ENCODE measurements around the gene BLMH. TPM values are rescaled to one million over a fixed set of nuclear protein-coding genes. Genes with fewer than 3 reads are reported as not detected.
A peak's percentile ranks its signal among the peaks of the same experiment; 100 is the strongest.

Gene BLMH
- polyA plus RNA-seq, 1 experiment: 20.3 TPM

DNA sequence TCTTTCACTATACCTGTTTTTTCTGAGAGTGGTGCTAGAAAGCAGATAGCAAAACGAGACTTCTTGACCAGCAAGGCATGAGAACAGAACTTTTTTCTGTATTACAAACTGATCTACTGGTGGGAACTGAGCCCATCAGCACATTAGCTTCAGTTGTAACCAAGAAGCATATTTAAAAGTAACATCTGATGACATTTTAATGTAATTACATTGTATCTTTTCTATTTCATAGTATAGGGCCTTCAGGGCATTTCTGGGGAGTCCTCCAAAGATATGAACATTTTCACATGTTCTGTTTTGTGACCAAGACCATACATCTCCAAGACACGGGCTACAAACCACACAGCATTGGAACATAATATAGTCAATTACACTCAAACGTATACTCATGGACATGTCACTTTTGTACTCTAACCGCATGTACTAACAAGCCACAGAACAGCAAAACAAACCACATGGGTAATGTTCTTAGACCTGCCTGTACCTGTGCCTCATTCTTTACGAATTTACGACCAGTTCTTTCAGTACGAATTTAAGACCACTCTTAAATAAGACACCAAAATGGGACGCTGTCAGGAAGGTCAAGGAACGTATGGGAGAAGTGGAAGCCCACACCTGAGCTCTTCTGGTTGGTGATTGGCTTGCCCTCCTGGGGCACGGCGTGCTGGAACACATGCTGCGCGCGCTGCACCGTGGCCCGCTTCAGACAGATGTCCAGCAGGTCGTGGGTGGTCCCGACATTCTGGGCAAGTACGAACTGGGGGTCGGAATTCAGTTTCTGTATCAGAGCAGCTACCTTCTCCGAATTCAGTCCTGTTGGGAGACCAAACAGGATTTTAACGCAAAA is 825 bp downstream of the BLMH start:
- DNase-seq (ENCODE audit: low read depth, low spot score): no peak
- CTCF ChIA-PET: interaction anchor here (0.8 to 2.1 kb wide), 6 partner anchors 16 to 186 kb away, joined by 3 to 6 read pairs (median 4); no protein-coding TSS in a partner anchor
- Histone ChIP-seq H3K27me3 (ENCODE audit: control insufficient read depth, insufficient read depth, low read length) (no peaks in the 10 kb centered on the region), H3K4me3 (ENCODE audit: low read depth, low read length) (peak overlapping the region; percentile 79), H3K27ac (ENCODE audit: low read depth, low read length) (no peak overlapping the region), H3K9me3 (ENCODE audit: control insufficient read depth, insufficient read depth, low read length) (no peaks in the 10 kb centered on the region)
- POLR2A ChIA-PET: interaction anchor here (0.6 to 1.1 kb wide), 3 partner anchors 9 to 1080 kb away, joined by 3 read pairs; no protein-coding TSS in a partner anchor
- no peak for TF ChIP-seq CTCF (IDR thresholded peaks at IDR 0.05; ENCODE audit: low read depth, low read length)

- H3K27ac ChIP-seq (ENCODE audit: low read depth, low read length): no peak overlapping the region
- no peaks in the 10 kb centered on the region for H3K9me3 ChIP-seq (ENCODE audit: control insufficient read depth, insufficient read depth, low read length)
- H3K4me3 ChIP-seq (ENCODE audit: low read depth, low read length): no peak overlapping the region
- ChIA-PET CTCF (interaction anchor here (1.0 to 1.5 kb wide), 2 partner anchors 50 to 186 kb away, joined by 3 to 4 read pairs; no protein-coding TSS in a partner anchor), POLR2A (no interaction called here)
- no peak for DNase-seq (ENCODE audit: low read depth, low spot score)
- TF ChIP-seq CTCF (IDR thresholded peaks at IDR 0.05; ENCODE audit: low read depth, low read length): no peak
- no peaks in the 10 kb centered on the region for H3K27me3 ChIP-seq (ENCODE audit: control insufficient read depth, insufficient read depth, low read length)
Observed at GRCh38 chr17:30290077-30290476, 1.7 kb downstream of the BLMH start.

GRCh38 chr17:30279156-30279555 is 12.6 kb downstream of the BLMH start:
- Histone ChIP-seq H3K27ac (ENCODE audit: low read depth, low read length) (no peak overlapping the region), H3K27me3 (ENCODE audit: control insufficient read depth, insufficient read depth, low read length) (no peaks in the 10 kb centered on the region), H3K9me3 (ENCODE audit: control insufficient read depth, insufficient read depth, low read length) (no peaks in the 10 kb centered on the region), H3K4me3 (ENCODE audit: low read depth, low read length) (no peak overlapping the region)
- no peak for TF ChIP-seq CTCF (IDR thresholded peaks at IDR 0.05; ENCODE audit: low read depth, low read length)
- POLR2A ChIA-PET: no interaction called here
- no peak for DNase-seq (ENCODE audit: low read depth, low spot score)
- CTCF ChIA-PET: interaction anchor here (0.8 to 3.4 kb wide), 5 partner anchors 12 to 174 kb away, joined by 3 to 31 read pairs (median 6); no protein-coding TSS in a partner anchor

GRCh38 chr17:30278032-30278431 is 13.7 kb downstream of the BLMH start:
- CTCF ChIA-PET: interaction anchor here (0.6 to 1.9 kb wide), 8 partner anchors 10 to 173 kb away, joined by 3 to 29 read pairs (median 4); no protein-coding TSS in a partner anchor
- TF ChIP-seq CTCF (IDR thresholded peaks at IDR 0.05; ENCODE audit: low read depth, low read length): peak; percentile 56
- Histone ChIP-seq H3K9me3 (ENCODE audit: control insufficient read depth, insufficient read depth, low read length) (no peaks in the 10 kb centered on the region), H3K27me3 (ENCODE audit: control insufficient read depth, insufficient read depth, low read length) (no peaks in the 10 kb centered on the region), H3K27ac (ENCODE audit: low read depth, low read length) (no peak overlapping the region), H3K4me3 (ENCODE audit: low read depth, low read length) (no peak overlapping the region)
- POLR2A ChIA-PET: no interaction called here
- no peak for DNase-seq (ENCODE audit: low read depth, low spot score)

- CTCF ChIA-PET: no interaction called here
- POLR2A ChIA-PET: no interaction called here
Observed at GRCh38 chr17:30275911-30276310, 15.8 kb downstream of the BLMH start.

More at GRCh38 chr17:30275911-30276310, 15.8 kb downstream of the BLMH start:
- no peaks in the 10 kb centered on the region for H3K9me3 ChIP-seq (ENCODE audit: control insufficient read depth, insufficient read depth, low read length)
- H3K27ac ChIP-seq (ENCODE audit: low read depth, low read length): no peak overlapping the region
- no peak overlapping the region for H3K4me3 ChIP-seq (ENCODE audit: low read depth, low read length)
- DNase-seq (ENCODE audit: low read depth, low spot score): no peak
- TF ChIP-seq CTCF (IDR thresholded peaks at IDR 0.05; ENCODE audit: low read depth, low read length): no peak
- H3K27me3 ChIP-seq (ENCODE audit: control insufficient read depth, insufficient read depth, low read length): no peaks in the 10 kb centered on the region

Measured in AG04450 (cell line).